ENCODE data around the gene LYZ.
A peak's percentile ranks its signal among the peaks of the same experiment; 100 is the strongest.

LYZ gene

GRCh38 chr12:69354172-69354555 is 6.0 kb downstream of the LYZ start:
- H3K4me1 ChIP-seq (ENCODE audit: control insufficient read depth, insufficient read depth, low read length) = peaks cover 1% of the 10 kb centered on the region
- no peaks in the 10 kb centered on the region for H3K27me3 ChIP-seq (ENCODE audit: control insufficient read depth in 1 of 2, insufficient read depth in 2 of 2, low read length in 2 of 2)

GRCh38 chr12:69354556-69355187 is 6.5 kb downstream of the LYZ start:
- H3K4me1 ChIP-seq (ENCODE audit: control insufficient read depth, insufficient read depth, low read length) = peaks cover 3% of the 10 kb centered on the region
- H3K27ac ChIP-seq (ENCODE audit: low read length) = no peak overlapping the region
- no peaks in the 10 kb centered on the region for H3K36me3 ChIP-seq (ENCODE audit: control insufficient read depth in 2 of 2, insufficient read depth in 2 of 2, low read length in 2 of 2)
- no peaks in the 10 kb centered on the region for H3K9me3 ChIP-seq (ENCODE audit: control insufficient read depth in 2 of 2, low read length in 2 of 2)
- no peak overlapping the region for H3K9ac ChIP-seq (ENCODE audit: low read length in 2 of 2)
- no peak overlapping the region for H3K4me3 ChIP-seq (ENCODE audit: low read length in 2 of 2)
- H3K27me3 ChIP-seq (ENCODE audit: control insufficient read depth in 1 of 2, insufficient read depth in 2 of 2, low read length in 2 of 2) = no peaks in the 10 kb centered on the region

More at GRCh38 chr12:69354172-69354555, 6.0 kb downstream of the LYZ start:
- Histone ChIP-seq H3K9me3 (ENCODE audit: control insufficient read depth in 2 of 2, low read length in 2 of 2) (no peaks in the 10 kb centered on the region), H3K36me3 (ENCODE audit: control insufficient read depth in 2 of 2, insufficient read depth in 2 of 2, low read length in 2 of 2) (no peaks in the 10 kb centered on the region), H3K4me3 (ENCODE audit: low read length in 2 of 2) (no peak overlapping the region), H3K27ac (ENCODE audit: low read length) (no peak overlapping the region), H3K9ac (ENCODE audit: low read length in 2 of 2) (no peak overlapping the region)

- Histone ChIP-seq H3K9me3 (ENCODE audit: control insufficient read depth in 2 of 2, low read length in 2 of 2) (no peaks in the 10 kb centered on the region), H3K36me3 (ENCODE audit: control insufficient read depth in 2 of 2, insufficient read depth in 2 of 2, low read length in 2 of 2) (no peaks in the 10 kb centered on the region), H3K27ac (ENCODE audit: low read length) (no peak overlapping the region), H3K27me3 (ENCODE audit: control insufficient read depth in 1 of 2, insufficient read depth in 2 of 2, low read length in 2 of 2) (no peaks in the 10 kb centered on the region), H3K4me1 (ENCODE audit: control insufficient read depth, insufficient read depth, low read length) (peaks cover 7% of the 10 kb centered on the region), H3K4me3 (ENCODE audit: low read length in 2 of 2) (no peak overlapping the region), H3K9ac (ENCODE audit: low read length in 2 of 2) (no peak overlapping the region)
Observed at GRCh38 chr12:69355363-69356028, 7.3 kb downstream of the LYZ start.

- no peaks in the 10 kb centered on the region for H3K27me3 ChIP-seq (ENCODE audit: control insufficient read depth in 1 of 2, insufficient read depth in 2 of 2, low read length in 2 of 2)
- no peaks in the 10 kb centered on the region for H3K36me3 ChIP-seq (ENCODE audit: control insufficient read depth in 2 of 2, insufficient read depth in 2 of 2, low read length in 2 of 2)
- no peaks in the 10 kb centered on the region for H3K9me3 ChIP-seq (ENCODE audit: control insufficient read depth in 2 of 2, low read length in 2 of 2)
- H3K4me3 ChIP-seq (ENCODE audit: low read length in 2 of 2) = peak within 1 kb of the TSS; percentile 88 to 98
- peak within 1 kb of the TSS; percentile 86 for H3K27ac ChIP-seq (ENCODE audit: low read length)
- peak within 1 kb of the TSS; percentile 60 to 91 for H3K9ac ChIP-seq (ENCODE audit: low read length in 2 of 2)
- H3K4me1 ChIP-seq (ENCODE audit: control insufficient read depth, insufficient read depth, low read length) = peaks cover 7% of the 10 kb centered on the region
Observed at GRCh38 chr12:69359531-69360347, 11.6 kb downstream of the LYZ start, which contains the start of gene YEATS4. YEATS4 (plus strand) TSS chr12:69359743; CDS start chr12:69359973, 230 bp downstream.

GRCh38 chr12:69360348-69360672 is 12.1 kb downstream of the LYZ start:
- Histone ChIP-seq H3K9ac (ENCODE audit: low read length in 2 of 2) (peak overlapping the region; percentile 60 to 91), H3K27ac (ENCODE audit: low read length) (peak overlapping the region; percentile 86), H3K36me3 (ENCODE audit: control insufficient read depth in 2 of 2, insufficient read depth in 2 of 2, low read length in 2 of 2) (no peaks in the 10 kb centered on the region), H3K9me3 (ENCODE audit: control insufficient read depth in 2 of 2, low read length in 2 of 2) (no peaks in the 10 kb centered on the region), H3K4me3 (ENCODE audit: low read length in 2 of 2) (peak overlapping the region; percentile 88 to 98), H3K27me3 (ENCODE audit: control insufficient read depth in 1 of 2, insufficient read depth in 2 of 2, low read length in 2 of 2) (no peaks in the 10 kb centered on the region), H3K4me1 (ENCODE audit: control insufficient read depth, insufficient read depth, low read length) (peaks cover 7% of the 10 kb centered on the region)

GRCh38 chr12:69366796-69367195 is 18.6 kb downstream of the LYZ start:
- Histone ChIP-seq H3K9ac (ENCODE audit: low read length in 2 of 2) (no peak overlapping the region), H3K9me3 (ENCODE audit: control insufficient read depth in 2 of 2, low read length in 2 of 2) (no peaks in the 10 kb centered on the region), H3K27me3 (ENCODE audit: control insufficient read depth in 1 of 2, insufficient read depth in 2 of 2, low read length in 2 of 2) (no peaks in the 10 kb centered on the region), H3K4me3 (ENCODE audit: low read length in 2 of 2) (no peak overlapping the region), H3K4me1 (ENCODE audit: control insufficient read depth, insufficient read depth, low read length) (no peaks in the 10 kb centered on the region), H3K27ac (ENCODE audit: low read length) (no peak overlapping the region), H3K36me3 (ENCODE audit: control insufficient read depth in 2 of 2, insufficient read depth in 2 of 2, low read length in 2 of 2) (peaks cover 12 to 18% of the 10 kb centered on the region in 2 donors)

- H3K27me3 ChIP-seq (ENCODE audit: control insufficient read depth in 1 of 2, insufficient read depth in 2 of 2, low read length in 2 of 2) = no peaks in the 10 kb centered on the region
- no peak overlapping the region for H3K4me3 ChIP-seq (ENCODE audit: low read length in 2 of 2)
- no peak overlapping the region for H3K27ac ChIP-seq (ENCODE audit: low read length)
- no peaks in the 10 kb centered on the region for H3K9me3 ChIP-seq (ENCODE audit: control insufficient read depth in 2 of 2, low read length in 2 of 2)
- H3K4me1 ChIP-seq (ENCODE audit: control insufficient read depth, insufficient read depth, low read length) = no peaks in the 10 kb centered on the region
- H3K36me3 ChIP-seq (ENCODE audit: control insufficient read depth in 2 of 2, insufficient read depth in 2 of 2, low read length in 2 of 2) = peaks cover 12 to 20% of the 10 kb centered on the region in 2 donors
- H3K9ac ChIP-seq (ENCODE audit: low read length in 2 of 2) = no peak overlapping the region
Observed at GRCh38 chr12:69368171-69368570, 20.0 kb downstream of the LYZ start.

- H3K4me1 ChIP-seq (ENCODE audit: control insufficient read depth, insufficient read depth, low read length) = no peaks in the 10 kb centered on the region
- peaks cover 4 to 6% of the 10 kb centered on the region in 2 donors for H3K36me3 ChIP-seq (ENCODE audit: control insufficient read depth in 2 of 2, insufficient read depth in 2 of 2, low read length in 2 of 2)
- no peaks in the 10 kb centered on the region for H3K9me3 ChIP-seq (ENCODE audit: control insufficient read depth in 2 of 2, low read length in 2 of 2)
- no peaks in the 10 kb centered on the region for H3K27me3 ChIP-seq (ENCODE audit: control insufficient read depth in 1 of 2, insufficient read depth in 2 of 2, low read length in 2 of 2)
- no peak overlapping the region for H3K4me3 ChIP-seq (ENCODE audit: low read length in 2 of 2)
- H3K27ac ChIP-seq (ENCODE audit: low read length) = no peak overlapping the region
- no peak overlapping the region for H3K9ac ChIP-seq (ENCODE audit: low read length in 2 of 2)
Observed at GRCh38 chr12:69383074-69383473, 34.9 kb downstream of the LYZ start.

- Histone ChIP-seq H3K27ac (ENCODE audit: low read length) (no peak overlapping the region), H3K9me3 (ENCODE audit: control insufficient read depth in 2 of 2, low read length in 2 of 2) (no peaks in the 10 kb centered on the region), H3K27me3 (ENCODE audit: control insufficient read depth in 1 of 2, insufficient read depth in 2 of 2, low read length in 2 of 2) (no peaks in the 10 kb centered on the region), H3K9ac (ENCODE audit: low read length in 2 of 2) (no peak overlapping the region), H3K36me3 (ENCODE audit: control insufficient read depth in 2 of 2, insufficient read depth in 2 of 2, low read length in 2 of 2) (peaks cover 3 to 4% of the 10 kb centered on the region in 2 donors), H3K4me1 (ENCODE audit: control insufficient read depth, insufficient read depth, low read length) (no peaks in the 10 kb centered on the region), H3K4me3 (ENCODE audit: low read length in 2 of 2) (no peak overlapping the region)
Observed at GRCh38 chr12:69385038-69385437, 36.9 kb downstream of the LYZ start.

GRCh38 chr12:69386921-69387320 is 38.7 kb downstream of the LYZ start:
- H3K4me1 ChIP-seq (ENCODE audit: control insufficient read depth, insufficient read depth, low read length) = no peaks in the 10 kb centered on the region
- H3K9ac ChIP-seq (ENCODE audit: low read length in 2 of 2) = no peak overlapping the region
- H3K9me3 ChIP-seq (ENCODE audit: control insufficient read depth in 2 of 2, low read length in 2 of 2) = no peaks in the 10 kb centered on the region
- H3K27ac ChIP-seq (ENCODE audit: low read length) = no peak overlapping the region
- H3K27me3 ChIP-seq (ENCODE audit: control insufficient read depth in 1 of 2, insufficient read depth in 2 of 2, low read length in 2 of 2) = no peaks in the 10 kb centered on the region
- no peaks in the 10 kb centered on the region for H3K36me3 ChIP-seq (ENCODE audit: control insufficient read depth in 2 of 2, insufficient read depth in 2 of 2, low read length in 2 of 2)
- H3K4me3 ChIP-seq (ENCODE audit: low read length in 2 of 2) = no peak overlapping the region

All from stomach smooth muscle (tissue), 2 donors.